Fibroblast of skin of left quadriceps (primary cell): ENCODE results near the gene NTN5.
"Not testable (repeated sequence)": the region's sequence is repeated elsewhere in the genome, so short reads cannot be mapped to it uniquely, and the experiment has no call there.

Experiments used
- DNase-seq, 2 experiments: peaks; one replicate each; pipeline ENCODE4 v3.0.0-alpha.2; 2013; ENCODE audit warnings: low read depth in 2 of 2

NTN5 gene

GRCh38 chr19:48672994-48673393 is at the start of gene NTN5:
Gene NTN5, minus strand, starts transcription at chr19:48673017. Its CDS starts 2,031 bp downstream, at chr19:48670986.
- no peak for DNase-seq

- no peak for DNase-seq
Observed at GRCh38 chr19:48722196-48722708, 49.4 kb upstream of the NTN5 start.

GRCh38 chr19:48720613-48721296 is 47.9 kb upstream of the NTN5 start:
- DNase-seq, result peak; percentile 98 to 99

DNA sequence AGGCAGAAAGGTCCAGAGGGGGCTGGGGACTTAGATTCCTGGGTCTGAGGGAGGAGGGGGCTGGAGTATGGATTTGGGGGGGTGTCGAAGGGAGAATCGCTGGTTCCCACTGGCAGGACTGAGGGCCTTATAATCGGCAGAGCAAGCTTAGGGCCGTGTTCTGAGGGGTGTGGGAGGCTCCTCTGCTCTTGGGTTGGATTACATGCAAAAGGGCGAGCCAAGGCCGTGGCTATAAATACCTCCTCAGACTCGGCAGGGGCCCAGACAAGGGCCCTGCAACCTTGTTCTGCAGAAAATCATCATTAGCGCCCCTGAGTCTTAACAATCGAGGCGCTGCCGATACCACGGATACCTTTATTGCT is 47.4 kb upstream of the NTN5 start:
- DNase-seq, result no peak

- DNase-seq, result no peak
Observed at GRCh38 chr19:48719263-48720171, 46.7 kb upstream of the NTN5 start, which contains the start of gene MAMSTR. Gene MAMSTR, minus strand, starts transcription at chr19:48719725. Its CDS starts 694 bp downstream, at chr19:48719031.

DNA sequence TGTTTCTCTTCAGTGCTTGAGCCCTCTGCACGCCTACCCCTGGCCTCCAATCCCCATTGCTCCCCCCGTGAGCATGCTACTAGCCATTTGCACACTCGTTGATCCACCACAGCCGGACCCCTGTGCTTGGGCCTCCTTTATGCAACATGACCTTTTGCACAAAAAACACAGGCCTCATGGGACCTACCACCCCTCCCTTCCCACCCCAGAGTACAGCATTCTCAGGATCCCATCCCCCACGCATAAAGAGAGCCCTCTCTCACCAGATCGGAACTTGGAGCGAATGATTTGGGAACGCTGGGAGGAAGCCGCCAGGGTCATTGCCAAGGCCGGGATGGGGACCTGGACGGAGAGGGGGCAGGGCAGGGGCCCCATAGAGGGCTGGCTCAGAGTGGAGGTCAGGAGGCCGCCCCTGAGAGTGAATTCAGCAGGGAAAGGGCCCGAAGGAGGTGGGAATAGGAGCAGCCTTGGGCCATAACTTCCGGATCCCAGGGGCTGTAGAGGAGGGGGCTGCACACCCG is 46.0 kb upstream of the NTN5 start:
- no peak for DNase-seq

DNA sequence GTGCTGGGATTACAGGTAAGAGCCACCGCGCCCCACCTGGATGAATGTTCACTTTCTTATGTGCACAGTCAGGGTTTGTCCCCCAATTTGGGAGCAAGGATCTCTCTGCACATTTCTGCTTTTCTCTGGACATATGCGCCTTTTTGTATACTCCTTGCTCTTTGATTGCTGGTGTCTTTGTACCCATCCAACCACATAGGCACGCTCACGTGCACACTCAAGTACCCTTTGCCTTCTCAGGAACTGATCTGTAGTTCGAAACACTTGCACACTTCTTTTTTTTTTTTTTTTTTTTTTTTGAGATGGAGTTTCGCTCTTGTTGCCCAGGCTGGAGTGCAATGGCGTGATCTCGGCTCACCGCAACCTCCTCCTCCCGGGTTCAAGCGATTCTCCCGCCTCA is 45.3 kb upstream of the NTN5 start:
- not testable (repeated sequence) for DNase-seq

DNA sequence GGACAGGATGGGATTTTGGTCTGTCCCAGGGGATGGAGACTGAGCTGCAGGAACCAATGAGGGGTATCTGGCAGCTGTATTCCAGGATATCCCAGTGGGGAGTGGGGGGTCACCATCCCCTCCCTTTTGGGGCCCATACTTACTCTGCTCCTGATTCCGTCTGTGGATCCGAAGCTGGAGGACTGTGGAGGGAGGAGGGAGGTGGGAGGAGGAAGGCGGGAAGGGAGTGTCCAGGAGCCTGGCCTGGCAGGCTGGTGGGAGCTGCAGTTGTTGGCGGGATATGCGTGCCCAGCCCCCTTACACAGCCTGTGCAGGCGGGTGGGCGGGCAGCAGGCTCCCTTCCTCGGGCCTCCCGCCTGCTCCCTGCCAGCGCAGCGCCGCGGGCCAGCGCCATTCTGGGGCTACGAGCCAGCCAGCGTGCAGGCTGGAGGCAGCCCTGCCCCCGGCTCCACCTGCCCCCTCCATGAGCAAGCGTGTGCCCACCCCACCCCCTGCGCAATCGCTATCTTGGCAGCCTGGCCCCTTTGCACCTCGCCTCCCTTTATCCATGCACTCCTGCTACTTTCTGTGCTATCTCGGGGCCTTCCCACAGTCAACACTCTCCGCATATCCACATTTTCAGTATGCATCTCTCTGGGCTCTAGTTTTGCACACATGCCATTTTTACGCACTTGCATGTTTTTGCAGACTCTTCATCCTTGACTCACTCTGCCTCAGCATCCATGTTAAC is 43.9 kb upstream of the NTN5 start:
- peak; percentile 36 to 40 for DNase-seq

DNA sequence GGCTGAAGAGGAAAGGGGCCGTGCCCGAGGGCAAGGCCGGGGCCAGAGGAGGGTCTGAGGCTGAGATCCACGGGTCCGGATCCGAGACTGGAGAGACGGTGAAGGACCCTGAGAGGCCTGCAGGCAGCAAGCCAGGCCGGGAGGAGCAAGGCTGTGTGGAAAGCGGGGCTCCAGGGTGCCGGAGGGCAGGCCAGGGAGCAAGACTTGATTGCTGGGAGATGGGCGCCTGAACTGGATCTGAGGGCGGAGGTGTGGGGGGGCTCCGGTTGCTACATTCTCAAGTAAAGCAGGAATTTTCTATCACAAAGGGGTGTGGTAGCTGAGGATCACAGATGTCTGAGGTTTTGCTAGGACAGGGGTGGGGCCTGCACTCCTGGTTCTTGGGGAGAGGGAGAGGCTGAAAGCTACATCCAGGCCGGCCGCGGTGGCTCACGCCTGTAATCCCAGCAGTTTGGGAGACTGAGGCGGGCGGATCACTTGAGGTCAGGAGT is 42.9 kb upstream of the NTN5 start:
- DNase-seq, result no peak

DNA sequence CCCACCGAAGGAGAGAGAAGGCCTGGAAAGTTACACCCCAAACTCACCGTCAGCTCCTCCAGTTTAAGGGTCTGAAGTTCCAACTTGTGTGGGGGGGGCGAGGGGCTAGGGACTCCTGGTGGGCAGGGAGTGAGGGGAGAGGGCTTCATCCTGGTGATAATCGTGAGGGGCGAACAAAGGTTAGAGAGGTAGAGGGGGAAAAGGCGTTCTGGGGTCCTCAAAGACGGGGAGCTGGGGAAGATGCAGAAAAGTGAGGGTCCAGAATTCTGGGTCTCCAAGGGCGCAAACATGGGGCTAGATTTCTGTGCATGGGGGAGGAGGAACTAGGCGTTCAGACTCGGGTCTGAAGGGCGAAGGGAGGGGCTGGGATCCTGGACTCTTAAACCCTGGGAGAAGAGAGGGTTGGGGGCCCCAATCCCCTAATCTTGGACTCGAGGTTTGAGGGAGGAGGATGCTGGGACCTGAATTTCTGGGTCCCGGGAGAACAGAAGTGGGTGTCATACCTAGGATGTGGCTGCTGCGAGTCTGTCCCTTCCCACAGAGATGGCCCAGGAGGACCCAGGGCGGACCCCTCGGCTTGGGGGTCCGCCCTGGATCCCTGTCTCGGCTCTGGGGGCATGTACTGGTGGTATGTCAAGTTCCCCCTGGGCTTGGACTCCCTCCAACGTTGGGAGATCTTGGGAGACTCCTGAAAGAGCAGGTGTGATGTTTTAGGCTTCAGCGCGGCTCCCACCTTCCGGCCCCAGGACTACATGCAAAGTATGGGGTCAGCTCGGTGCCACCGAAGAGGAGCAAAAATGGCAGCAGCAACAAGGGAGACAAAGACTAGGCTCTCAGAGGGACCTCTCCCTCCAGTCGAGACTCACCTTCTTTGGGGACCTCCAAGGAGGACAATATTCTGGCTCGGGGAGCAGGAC is 42.2 kb upstream of the NTN5 start:
- no peak for DNase-seq

GRCh38 chr19:48713864-48714755 is 41.3 kb upstream of the NTN5 start:
- peak; percentile 99 for DNase-seq

DNA sequence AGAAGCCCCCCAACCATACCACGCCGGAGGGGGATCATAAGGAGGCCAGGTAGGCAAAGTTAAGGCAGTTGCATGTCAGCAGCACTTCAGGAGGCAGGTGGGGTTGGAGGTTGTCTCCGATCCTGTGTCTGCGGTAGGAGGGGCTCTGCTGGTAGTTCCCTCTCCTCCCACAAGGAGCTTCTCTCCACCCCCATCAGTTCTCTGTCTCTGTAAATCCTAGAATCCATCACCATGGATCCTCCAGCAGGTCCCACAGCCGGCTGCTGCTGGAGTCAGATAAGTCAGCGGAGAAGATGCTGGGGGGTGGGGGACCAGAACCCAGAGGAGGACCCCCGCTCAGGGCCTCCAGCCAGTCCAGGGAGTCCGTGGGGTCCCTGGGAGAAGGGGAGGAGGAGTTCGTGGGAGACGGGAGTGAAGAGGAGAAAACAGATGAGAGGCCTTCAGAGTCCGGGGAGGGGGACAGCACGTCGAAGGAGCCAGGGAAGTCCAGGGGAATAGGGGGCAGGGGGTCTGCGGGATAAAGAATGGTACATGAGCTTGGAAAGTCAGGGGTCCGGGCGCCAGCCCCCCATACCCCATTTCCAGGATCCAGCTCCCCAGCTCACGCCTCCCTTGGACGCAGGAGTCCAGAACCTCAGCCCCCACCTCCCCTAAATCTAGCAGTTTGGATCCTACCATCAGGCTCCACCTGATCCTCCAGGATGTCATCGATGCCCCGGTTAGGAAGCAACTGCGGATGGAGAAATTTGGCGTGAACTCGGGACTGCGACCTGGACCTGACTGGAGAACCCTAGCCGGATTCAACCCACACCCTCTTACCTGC is 40.4 kb upstream of the NTN5 start:
- no peak for DNase-seq

DNA sequence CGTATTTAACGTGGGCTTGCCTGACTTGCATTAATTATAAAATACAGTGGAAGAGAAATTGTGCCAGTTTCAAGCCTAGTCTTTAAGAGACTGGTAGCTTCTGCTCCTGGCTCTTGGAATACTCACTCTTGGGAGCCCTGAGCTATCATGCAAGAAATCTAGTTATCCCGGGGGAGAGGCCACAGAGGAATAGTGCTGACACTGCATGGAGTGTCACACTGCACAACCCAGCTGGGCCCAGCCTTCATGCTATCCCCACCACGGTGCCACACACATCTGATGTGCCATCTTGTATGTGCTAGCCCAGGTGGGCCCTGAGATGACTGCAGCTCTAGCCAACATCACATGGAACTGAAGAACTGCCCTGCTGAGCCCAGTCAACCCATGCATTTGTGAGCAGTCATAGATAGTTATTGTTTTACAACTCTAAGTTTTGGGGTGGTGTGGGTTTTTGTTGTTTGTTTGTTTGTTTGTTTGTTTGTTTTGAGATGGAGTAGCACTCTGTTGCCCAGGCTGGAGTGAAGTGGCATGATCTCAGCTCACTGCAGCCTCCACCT is 38.4 kb upstream of the NTN5 start:
- DNase-seq, result no peak

GRCh38 chr19:48708471-48708870 is 35.7 kb upstream of the NTN5 start:
- DNase-seq, result no peak

GRCh38 chr19:48705431-48705830 is 32.6 kb upstream of the NTN5 start:
- DNase-seq, result no peak

GRCh38 chr19:48703316-48703715 is 30.5 kb upstream of the NTN5 start:
- no peak for DNase-seq

- no peak for DNase-seq
Observed at GRCh38 chr19:48702701-48703100, 29.9 kb upstream of the NTN5 start.

- DNase-seq, result peak; percentile 51 to 54
Observed at GRCh38 chr19:48698046-48698445, 25.2 kb upstream of the NTN5 start.
